A549 (cell line): ENCODE measurements around the gene TNNI3K.

Source experiments
- CEBPB ChIP-seq, 2 experiments: fragments of >200 bp in 1 of 2; sonication (Bioruptor Twin) in 1 of 2; formaldehyde crosslinking in 1 of 2; IDR thresholded peaks; 2 replicates each; pipeline ENCODE4 v1.6.1; 2012 to 2016
- CTCF ChIP-seq: fragments of >200 bp; sonication (Bioruptor Twin); formaldehyde crosslinking; IDR thresholded peaks from 3 replicates; pipeline ENCODE4 v1.5.1; 2016
- REST ChIP-seq: fragments of 200-600 bp; sonication (generic); IDR thresholded peaks from 2 replicates; pipeline ENCODE4 v1.6.1; 2016; ENCODE audit warnings: antibody characterized with exemption, mild to moderate bottlenecking, moderate library complexity

GRCh38 chr1:74478979-74479378 is 243.8 kb downstream of the TNNI3K start:
- no peak for TF ChIP-seq CEBPB (IDR thresholded peaks at IDR 0.05)
- no peak for TF ChIP-seq CTCF
- no peak for TF ChIP-seq REST
